ENCODE results near the gene ZDHHC9.

DNA sequence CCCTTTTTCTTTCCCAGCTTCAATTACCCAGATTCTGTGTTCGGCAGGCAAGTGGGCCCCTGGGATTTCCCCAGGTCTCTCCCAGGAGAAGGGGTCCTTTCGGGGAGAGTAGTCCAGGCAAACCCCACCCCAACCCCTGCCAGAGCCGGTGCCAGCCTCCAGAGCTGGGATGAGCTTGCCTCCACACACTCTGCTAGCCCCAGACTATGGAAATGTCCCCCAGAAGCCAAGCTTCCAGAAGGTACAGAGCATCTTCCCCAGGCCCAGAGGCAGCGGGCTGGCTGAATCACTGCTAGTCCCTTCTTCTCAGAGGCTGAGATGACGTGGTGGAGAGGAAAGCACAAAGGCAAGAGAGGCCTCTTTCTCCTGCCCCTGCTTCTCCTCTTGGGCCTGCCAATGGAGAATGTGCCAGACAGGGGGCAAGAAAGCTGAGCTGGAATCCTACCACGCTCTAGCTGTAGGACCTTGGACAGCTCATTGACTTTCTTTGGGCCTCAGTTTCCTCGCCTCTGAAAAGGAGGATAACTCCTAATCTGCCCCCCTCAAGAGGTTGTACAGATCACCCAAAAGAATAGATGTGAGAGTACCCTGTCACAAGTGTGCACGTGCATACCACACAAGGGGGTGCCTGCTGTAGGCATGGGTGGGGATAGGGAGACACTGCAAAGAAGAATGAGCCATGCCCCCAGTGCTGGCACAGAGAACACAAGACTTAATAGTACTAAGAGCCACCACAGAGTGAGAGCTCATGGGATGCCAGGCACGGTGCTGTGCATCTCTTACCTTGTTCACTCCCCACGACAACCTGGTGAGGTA lies 61.8 kb downstream of the ZDHHC9 start:
- TF ChIP-seq REST (IDR thresholded peaks at IDR 0.05; ENCODE audit: low read depth) (peak; percentile 76), EGR1 (IDR thresholded peaks at IDR 0.05) (no peak), RAD21 (IDR thresholded peaks at IDR 0.05; ENCODE audit: low read depth) (no peak), FOXM1 (IDR thresholded peaks at IDR 0.05; ENCODE audit: borderline replicate concordance, low read depth) (no peak), EP300 (IDR thresholded peaks at IDR 0.05; ENCODE audit: borderline replicate concordance) (no peak), ZBTB7A (IDR thresholded peaks at IDR 0.05; ENCODE audit: low read depth) (no peak), YY1 (IDR thresholded peaks at IDR 0.05; ENCODE audit: low read depth) (no peak), MAX (IDR thresholded peaks at IDR 0.05) (no peak), TEAD4 (IDR thresholded peaks at IDR 0.05) (no peak), TAF1 (IDR thresholded peaks at IDR 0.05; ENCODE audit: low read depth) (no peak), USF1 (IDR thresholded peaks at IDR 0.05) (no peak), NFIC (IDR thresholded peaks at IDR 0.05) (no peak), CREB1 (IDR thresholded peaks at IDR 0.05; ENCODE audit: low read depth) (no peak), TCF12 (IDR thresholded peaks at IDR 0.05; ENCODE audit: low read depth) (no peak)

Measured in Ishikawa (cell line).